Breast epithelium (tissue), 4 donors: ENCODE results near the gene PITX3. TPM values are rescaled to one million over a fixed set of nuclear protein-coding genes. Genes with fewer than 3 reads are reported as not detected.

Source experiments
- DNase-seq, 2 donors: peaks; one replicate each; pipeline ENCODE4 v3.0.0-alpha.2; 2019; ENCODE audit warnings: low spot score in 2 of 2
- H3K27ac ChIP-seq, 2 donors: fragments of 200-600 bp; sonication (generic) in 1 of 2; one replicate each; pipeline ENCODE4 v1.5.1; 2016 to 2019; ENCODE audit warnings: mild to moderate bottlenecking in 1 of 2
- H3K27me3 ChIP-seq, 2 donors: fragments of 200-600 bp; sonication (generic) in 1 of 2; one replicate each; pipeline versions ENCODE4 v1.5.1 to v1.6.0; 2017 to 2019; ENCODE audit warnings: control low read depth in 1 of 2, mild to moderate bottlenecking in 1 of 2
- H3K36me3 ChIP-seq: fragments of 200-600 bp; one replicate; pipeline ENCODE4 v1.5.1; 2019
- H3K4me1 ChIP-seq, 2 donors: fragments of 200-600 bp; sonication (generic); one replicate each; pipeline ENCODE4 v1.5.1; 2016 to 2019; ENCODE audit warnings: control low read depth in 1 of 2
- H3K4me3 ChIP-seq, 3 donors: fragments of 200-600 bp; sonication (generic); 1 replicate in 2 of 3; 2 replicates in 1 of 3; pipeline ENCODE4 v1.5.1; 2016 to 2019; ENCODE audit warnings: mild to moderate bottlenecking in 3 of 3, moderate library complexity in 2 of 3
- H3K9me3 ChIP-seq, 2 donors: fragments of 200-600 bp; sonication (generic) in 1 of 2; one replicate each; pipeline ENCODE4 v1.5.1; 2016 to 2019; ENCODE audit warnings: control low read depth in 1 of 2
- CTCF ChIP-seq, 3 donors: fragments of 450-650 bp; IDR thresholded peaks; one replicate each; pipeline ENCODE4 v1.5.1; 2016 to 2017; ENCODE audit warnings: antibody characterized with exemption in 3 of 3, mild to moderate bottlenecking in 3 of 3, moderate library complexity in 3 of 3
- POLR2A ChIP-seq: fragments of 450-650 bp; IDR thresholded peaks from one replicate; pipeline ENCODE4 v1.6.1; 2016; ENCODE audit warnings: antibody characterized with exemption, mild to moderate bottlenecking, moderate library complexity
- POLR2AphosphoS5 ChIP-seq, 3 donors: sonication (generic); formaldehyde crosslinking; IDR thresholded peaks; one replicate each; pipeline ENCODE4 v1.6.1; 2017; ENCODE audit warnings: antibody characterized with exemption in 3 of 3
- intact Hi-C: fragments of 100-400 bp; cut with DNase I; formaldehyde crosslinking; loops from one replicate; pipeline ENCODE4 v1.15.1; 2023; ENCODE audit warnings: low total_unique reads
- total RNA-seq, 3 donors: library from RNA; depleted of rRNA; stranded (reverse); fragments of >200 nt; gene quantifications; one replicate each; pipeline ENCODE4 v1.1.0, GENCODE V29; 2016

The PITX3 gene
- total RNA-seq, 3 donors from 2014 or later, result not detected

GRCh38 chr10:102188298-102188940, 52.9 kb downstream of the PITX3 start:
- Histone ChIP-seq H3K27me3 (no peaks in the 10 kb centered on the region), H3K27ac (no peak overlapping the region), H3K9me3 (peaks cover 0 to 9% of the 10 kb centered on the region in 2 donors), H3K36me3 (no peaks in the 10 kb centered on the region), H3K4me3 (no peak overlapping the region), H3K4me1 (no peaks in the 10 kb centered on the region)
- intact Hi-C loops, result no loop called here
- no peak for DNase-seq
- TF ChIP-seq POLR2A, result no peak
- no peak for TF ChIP-seq CTCF (IDR thresholded peaks at IDR 0.05)
- no peak for TF ChIP-seq POLR2AphosphoS5 (IDR thresholded peaks at IDR 0.05)

DNA sequence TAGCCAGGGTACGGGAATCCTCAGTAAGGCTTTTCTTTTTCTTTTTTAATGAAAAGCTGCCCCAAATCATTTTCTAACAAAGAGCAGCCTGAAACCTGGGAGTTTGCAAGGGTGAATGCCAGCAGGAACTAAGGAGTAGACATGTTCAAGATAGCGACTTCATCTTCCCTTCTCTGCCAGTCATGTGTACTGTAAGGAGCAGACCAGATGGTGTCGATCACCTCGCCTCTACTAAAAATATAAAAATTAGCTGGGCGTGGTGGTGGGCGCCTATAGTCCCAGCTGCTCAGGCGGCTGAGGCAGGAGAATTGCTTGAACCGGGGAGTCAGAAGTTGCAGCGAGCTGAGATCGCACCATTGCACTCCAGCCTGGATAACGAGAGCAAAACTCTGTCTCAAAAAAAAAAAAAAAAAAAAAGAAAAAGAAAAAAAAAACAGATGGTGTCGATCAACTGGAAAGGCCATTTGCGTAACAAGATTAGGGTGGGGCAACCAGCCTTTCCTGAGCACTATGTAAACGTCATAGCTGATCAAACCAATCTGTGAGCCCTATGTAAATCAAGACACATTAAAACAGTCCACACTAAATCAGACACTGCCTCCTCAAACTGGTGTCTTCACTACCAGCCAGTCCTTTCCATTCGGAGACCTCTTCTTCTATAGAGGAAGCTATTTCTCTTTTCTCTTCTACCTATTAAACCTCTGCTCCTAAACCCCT, 55.3 kb downstream of the PITX3 start:
- Histone ChIP-seq H3K36me3 (no peaks in the 10 kb centered on the region), H3K27me3 (no peaks in the 10 kb centered on the region), H3K4me3 (peak overlapping the region in 1 of 3 donors; percentile 19), H3K9me3 (peaks cover 0 to 5% of the 10 kb centered on the region in 2 donors), H3K27ac (no peak overlapping the region), H3K4me1 (no peaks in the 10 kb centered on the region)
- DNase-seq, result no peak
- intact Hi-C loops, result no loop called here
- no peak for TF ChIP-seq POLR2AphosphoS5 (IDR thresholded peaks at IDR 0.05)
- no peak for TF ChIP-seq POLR2A
- TF ChIP-seq CTCF (IDR thresholded peaks at IDR 0.05), result no peak

GRCh38 chr10:102185272-102185671, 56.0 kb downstream of the PITX3 start:
- Histone ChIP-seq H3K36me3 (no peaks in the 10 kb centered on the region), H3K4me1 (no peaks in the 10 kb centered on the region), H3K27ac (no peak overlapping the region), H3K4me3 (no peak overlapping the region), H3K27me3 (no peaks in the 10 kb centered on the region), H3K9me3 (peaks cover 0 to 3% of the 10 kb centered on the region in 2 donors)
- DNase-seq, result no peak
- no peak for TF ChIP-seq CTCF (IDR thresholded peaks at IDR 0.05)
- TF ChIP-seq POLR2AphosphoS5 (IDR thresholded peaks at IDR 0.05), result no peak
- no peak for TF ChIP-seq POLR2A
- intact Hi-C loops, result no loop called here

DNA sequence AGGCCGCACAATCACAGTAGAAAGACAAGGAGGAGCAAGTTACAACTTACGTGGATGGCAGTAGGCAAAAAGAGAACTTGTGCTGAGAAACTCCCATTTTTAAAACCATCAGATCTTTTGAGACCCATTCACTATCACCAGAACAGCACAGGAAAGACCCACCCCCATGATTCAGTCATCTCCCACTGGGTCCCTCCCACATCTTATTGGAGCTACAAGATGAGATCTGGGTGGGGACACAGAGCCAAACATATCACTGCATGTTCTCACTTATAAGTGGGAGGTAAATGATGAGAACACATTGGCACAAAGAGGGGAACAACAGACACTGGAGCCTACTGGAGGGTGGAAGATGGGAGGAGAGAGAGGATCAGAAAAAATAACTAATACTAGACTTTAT, 56.7 kb downstream of the PITX3 start:
- DNase-seq, result no peak
- no peaks in the 10 kb centered on the region for H3K9me3 ChIP-seq
- H3K4me3 ChIP-seq, result no peak overlapping the region
- no peaks in the 10 kb centered on the region for H3K4me1 ChIP-seq
- H3K27ac ChIP-seq, result no peak overlapping the region
- intact Hi-C loops, result no loop called here
- H3K27me3 ChIP-seq, result no peaks in the 10 kb centered on the region
- no peaks in the 10 kb centered on the region for H3K36me3 ChIP-seq
- no peak for TF ChIP-seq CTCF (IDR thresholded peaks at IDR 0.05)
- TF ChIP-seq POLR2AphosphoS5 (IDR thresholded peaks at IDR 0.05), result no peak
- TF ChIP-seq POLR2A, result no peak

Other genes starting within 250 kb of the PITX3 start
- gene ARMH3, start 185.3 kb downstream of the PITX3 start, total RNA-seq, result 10 to 100 TPM; 18.4 to 27.4 (median 22.4) TPM
- gene HPS6, start 176.2 kb downstream of the PITX3 start, total RNA-seq, result 10 to 100 TPM; 17.4 to 22.7 (median 19.7) TPM
- gene LDB1, start 121.1 kb downstream of the PITX3 start, total RNA-seq, result 10 to 100 TPM; 29.6 to 53.6 (median 43.6) TPM
- 10 to 100 TPM in 2 of 3 donors, 1 to 10 TPM in 1; 9.1 to 21.0 (median 19.8) TPM for gene PPRC1, start 108.5 kb downstream of the PITX3 start, total RNA-seq
- gene NOLC1, start 89.1 kb downstream of the PITX3 start, total RNA-seq, result 10 to 100 TPM; 40.5 to 82.8 (median 65.5) TPM
- gene ELOVL3, start 15.2 kb downstream of the PITX3 start, total RNA-seq, result 1 to 10 TPM in 1 of 3 donors, under 1 TPM in 2; 0.66 to 2.2 (median 0.88) TPM
- 10 to 100 TPM; 25.8 to 32.1 (median 25.9) TPM for gene GBF1, start 4.0 kb upstream of the PITX3 start, total RNA-seq
- 10 to 100 TPM; 11.0 to 21.0 (median 18.9) TPM for gene NFKB2, start 154.2 kb upstream of the PITX3 start, total RNA-seq
- 10 to 100 TPM in 1 of 3 donors, 1 to 10 TPM in 1, under 1 TPM in 1; 0.96 to 13.4 (median 6.3) TPM for gene PSD, start 177.3 kb upstream of the PITX3 start, total RNA-seq
- 10 to 100 TPM; 16.8 to 24.8 (median 21.0) TPM for gene FBXL15, start 179.3 kb upstream of the PITX3 start, total RNA-seq
- 10 to 100 TPM; 49.8 to 54.4 (median 50.3) TPM for gene CUEDC2, start 191.1 kb upstream of the PITX3 start, total RNA-seq
- gene C10orf95, start 210.0 kb upstream of the PITX3 start, total RNA-seq, result under 1 TPM in 2 of 3 donors, not detected in 1; 0.33 to 0.59 TPM